Naive thymus-derived CD4-positive, alpha-beta T cell (primary cell): ENCODE data around the gene CASP10. TPM values are rescaled to one million over a fixed set of nuclear protein-coding genes. Genes with fewer than 3 reads are reported as not detected.

ENCODE experiments used
- ATAC-seq: fragments of 150-1000 bp; cut with Tn5 transposase; 2 replicates; pipeline ENCODE4 v1.10.0; 2021; ENCODE audit warnings: mild to moderate bottlenecking, moderate library complexity
- CTCF ChIA-PET: fragments of 350-600 bp; sonication (Branson Sonifier 250); formaldehyde crosslinking; loops from one replicate; lab custom pipeline; 2021; ENCODE audit warnings: antibody characterized with exemption; lab: Charles Lee
- POLR2A ChIA-PET: fragments of 350-600 bp; sonication (Branson Sonifier 250); formaldehyde crosslinking; loops from one replicate; lab custom pipeline; 2021; ENCODE audit warnings: antibody characterized with exemption, inconsistent platforms; lab: Charles Lee
- DNase-seq, 9 donors: peaks; one replicate each; pipeline versions ENCODE4 v3.0.0 to v3.0.0-alpha.2; 2020 to 2022; ENCODE audit warnings: mixed read lengths in 1 of 9
- H3K27ac ChIP-seq: one replicate; pipeline ENCODE4 v1.7.0; 2013; ENCODE audit warnings: mild to moderate bottlenecking, low read depth, low read length, moderate library complexity
- H3K27me3 ChIP-seq, 2 donors: one replicate each; pipeline ENCODE4 v1.7.0; 2013; ENCODE audit warnings: low read length in 2 of 2, mild to moderate bottlenecking in 2 of 2, moderate library complexity in 2 of 2; ENCODE audit not compliant: control insufficient read depth in 2 of 2, insufficient read depth in 2 of 2
- H3K36me3 ChIP-seq, 3 experiments: 1 replicate in 2 of 3; 2 replicates in 1 of 3; pipeline ENCODE4 v1.7.0; 2013; ENCODE audit warnings: low read length in 3 of 3, mild to moderate bottlenecking in 3 of 3, moderate library complexity in 1 of 3; ENCODE audit not compliant: insufficient read depth in 3 of 3, control insufficient read depth in 2 of 3
- H3K4me1 ChIP-seq, 2 donors: one replicate each; pipeline ENCODE4 v1.7.0; 2013; ENCODE audit warnings: low read length in 2 of 2, mild to moderate bottlenecking in 2 of 2, moderate library complexity in 1 of 2; ENCODE audit not compliant: control insufficient read depth in 2 of 2, insufficient read depth in 2 of 2
- H3K4me3 ChIP-seq: 2 replicates; pipeline ENCODE4 v1.7.0; 2013; ENCODE audit warnings: mild to moderate bottlenecking, low read length
- H3K9me3 ChIP-seq, 3 experiments: 1 replicate in 2 of 3; 2 replicates in 1 of 3; pipeline ENCODE4 v1.7.0; 2013; ENCODE audit warnings: low read length in 3 of 3; ENCODE audit not compliant: control insufficient read depth in 2 of 3
- H3K27ac Mint-ChIP-seq, 9 donors: one replicate each; pipeline ENCODE4 v1.8.0; 2020 to 2022; ENCODE audit warnings: mixed read lengths in 9 of 9, mild to moderate bottlenecking in 8 of 9, moderate library complexity in 5 of 9, inconsistent platforms in 2 of 9
- H3K27me3 Mint-ChIP-seq, 5 donors: one replicate each; pipeline ENCODE4 v1.8.0; 2021 to 2022; ENCODE audit warnings: mixed read lengths in 5 of 5, mild to moderate bottlenecking in 1 of 5
- H3K36me3 Mint-ChIP-seq, 5 donors: one replicate each; pipeline ENCODE4 v1.8.0; 2020 to 2022; ENCODE audit warnings: mixed read lengths in 5 of 5, mild to moderate bottlenecking in 3 of 5, inconsistent platforms in 1 of 5
- H3K4me1 Mint-ChIP-seq, 7 donors: one replicate each; pipeline ENCODE4 v1.8.0; 2020 to 2022; ENCODE audit warnings: mixed read lengths in 7 of 7, mild to moderate bottlenecking in 3 of 7, inconsistent platforms in 1 of 7
- H3K4me3 Mint-ChIP-seq, 10 donors: one replicate each; pipeline ENCODE4 v1.8.0; 2020 to 2022; ENCODE audit warnings: mild to moderate bottlenecking in 10 of 10, mixed read lengths in 10 of 10, moderate library complexity in 6 of 10, inconsistent platforms in 2 of 10
- H3K9me3 Mint-ChIP-seq, 11 donors: one replicate each; pipeline ENCODE4 v1.8.0; 2020 to 2022; ENCODE audit warnings: mixed read lengths in 11 of 11, mild to moderate bottlenecking in 4 of 11, inconsistent platforms in 1 of 11, moderate library complexity in 1 of 11
- intact Hi-C, 2 donors: fragments of 100-400 bp; cut with micrococcal nuclease; formaldehyde crosslinking; loops; one replicate each; pipeline ENCODE4 v1.15.1; 2023
- polyA plus RNA-seq, 2 donors: library from polyadenylated mRNA; unstranded; fragments of 300-500 nt; fragmentation: Illumina TruSeq; gene quantifications; one replicate each; pipeline ENCODE4 v1.2.3, GENCODE V29; 2021
- total RNA-seq, 6 experiments: library from RNA in 5 of 6; stranded (reverse) in 5 of 6; gene quantifications; 1 replicate in 5 of 6; 2 replicates in 1 of 6; pipeline ENCODE4 v1.2.3 and lab custom pipeline; 2021 to 2026

The CASP10 gene
- total and polyA plus RNA-seq, 7 experiments from 2014 or later: 15.9 to 49.8 (median 40.8) TPM

DNA sequence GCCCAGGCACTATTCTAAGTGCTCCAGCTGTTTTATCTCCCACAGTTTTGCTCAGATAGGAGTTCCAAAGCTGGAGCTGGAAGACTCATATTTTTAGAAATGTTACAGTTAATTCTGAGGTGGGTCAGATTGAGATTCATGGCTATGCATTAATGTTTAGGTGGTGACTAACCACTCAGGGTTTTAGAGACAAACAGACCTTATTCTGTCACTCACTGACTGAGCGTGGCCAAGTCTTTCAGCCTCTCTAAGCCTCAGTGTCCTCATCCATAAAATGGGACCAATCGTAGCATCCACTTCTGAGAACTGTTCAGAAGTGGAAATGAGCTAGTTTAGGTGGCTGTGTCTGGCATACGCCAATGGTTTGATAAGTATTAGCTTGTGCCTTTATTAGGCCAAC is 73.1 kb downstream of the CASP10 start:
- intact Hi-C loops: loop anchor here (5.0 to 10.0 kb wide), 3 partner anchors 1009 to 1381 kb away; partner anchors contain the start of genes FAM117B (in 1 of the 2) and NOP58 (in 1 of the 2)
- Histone ChIP-seq H3K4me1 (peaks cover 74 to 80% of the 10 kb centered on the region in 2 donors), H3K27me3 (no peaks in the 10 kb centered on the region), H3K27ac (peak overlapping the region; percentile 91), H3K4me3 (no peak overlapping the region), H3K36me3 (no peaks in the 10 kb centered on the region), H3K9me3 (no peaks in the 10 kb centered on the region)
- Mint-ChIP-seq H3K9me3 (peaks cover 0 to 8% (median 0%) of the 10 kb centered on the region in 11 donors), H3K27me3 (no peaks in the 10 kb centered on the region), H3K27ac (peak overlapping the region; percentile 95 to 99 (median 98)), H3K4me3 (peak overlapping the region in 4 of 10 donors; percentile 49 to 100 (median 97)), H3K36me3 (peaks cover under 1 to 36% (median 5%) of the 10 kb centered on the region in 5 donors), H3K4me1 (peaks cover 55 to 91% (median 78%) of the 10 kb centered on the region in 7 donors)
- DNase-seq (no peak), ATAC-seq (no peak)
- ChIA-PET CTCF (interaction anchor here (0.6 to 4.7 kb wide), 5 partner anchors 19 to 289 kb away, joined by 3 to 22 read pairs (median 4); partner anchors contain the start of gene CASP10), POLR2A (interaction anchor here (0.6 to 2.5 kb wide), 6 partner anchors 9 to 775 kb away, joined by 3 to 18 read pairs (median 7); partner anchors contain the start of gene CFLAR)

DNA sequence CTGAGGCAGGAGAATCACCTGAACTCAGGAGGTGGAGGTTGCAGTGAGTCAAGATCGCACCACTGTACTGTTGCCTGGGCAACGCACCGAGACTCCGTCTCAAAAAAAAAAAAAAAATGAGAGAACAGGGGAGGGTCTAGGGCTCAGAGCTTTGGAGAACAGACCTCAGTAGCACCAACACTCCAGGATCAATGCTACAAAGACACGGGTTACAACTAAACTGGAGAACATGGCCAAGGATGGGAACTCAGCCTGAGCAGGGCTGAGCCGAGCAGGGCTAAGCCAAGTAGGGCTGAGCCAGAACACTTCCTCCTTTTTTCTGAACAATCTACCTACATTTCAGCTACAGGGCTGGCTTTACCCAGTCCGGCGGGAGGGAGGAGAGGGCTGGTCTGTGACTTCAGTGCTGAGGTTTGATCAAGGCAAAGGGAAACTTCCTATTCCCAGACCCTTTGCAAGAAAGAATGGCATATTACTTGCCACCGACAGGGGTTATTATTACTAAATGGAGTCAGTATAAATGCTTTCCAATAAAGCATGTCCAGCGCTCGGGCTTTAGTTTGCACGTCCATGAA is 74.5 kb downstream of the CASP10 start:
- peaks cover 0 to 36% (median 5%) of the 10 kb centered on the region in 5 donors for H3K36me3 Mint-ChIP-seq
- peaks cover 0 to 8% (median 0%) of the 10 kb centered on the region in 11 donors for H3K9me3 Mint-ChIP-seq
- POLR2A ChIA-PET: interaction anchor here (0.6 to 2.5 kb wide), 10 partner anchors 10 to 393 kb away, joined by 3 to 18 read pairs (median 4); partner anchors contain the start of genes CASP10, CLK1, NIF3L1 and PPIL3
- H3K27me3 Mint-ChIP-seq: no peaks in the 10 kb centered on the region
- CTCF ChIA-PET: interaction anchor here (0.6 to 8.9 kb wide), 4 partner anchors 20 to 73 kb away, joined by 3 to 64 read pairs (median 6); no protein-coding TSS in a partner anchor
- peaks cover 46 to 91% (median 77%) of the 10 kb centered on the region in 7 donors for H3K4me1 Mint-ChIP-seq
- peak overlapping the region; percentile 85 to 100 (median 94) for H3K4me3 Mint-ChIP-seq
- ATAC-seq: peak; percentile 40
- Histone ChIP-seq H3K4me1 (peaks cover 69 to 70% of the 10 kb centered on the region in 2 donors), H3K27ac (peak overlapping the region; percentile 91), H3K4me3 (peak overlapping the region; percentile 80), H3K36me3 (no peaks in the 10 kb centered on the region), H3K9me3 (no peaks in the 10 kb centered on the region), H3K27me3 (no peaks in the 10 kb centered on the region)
- H3K27ac Mint-ChIP-seq: peak overlapping the region; percentile 95 to 99 (median 98)
- DNase-seq: peak; percentile 43 to 77 (median 65)
- intact Hi-C loops: loop anchor here (1.0 to 10.0 kb wide), 4 partner anchors 524 to 1380 kb away; partner anchors contain the start of genes FAM117B (in 1 of the 2) and NOP58 (in 1 of the 2)

DNA sequence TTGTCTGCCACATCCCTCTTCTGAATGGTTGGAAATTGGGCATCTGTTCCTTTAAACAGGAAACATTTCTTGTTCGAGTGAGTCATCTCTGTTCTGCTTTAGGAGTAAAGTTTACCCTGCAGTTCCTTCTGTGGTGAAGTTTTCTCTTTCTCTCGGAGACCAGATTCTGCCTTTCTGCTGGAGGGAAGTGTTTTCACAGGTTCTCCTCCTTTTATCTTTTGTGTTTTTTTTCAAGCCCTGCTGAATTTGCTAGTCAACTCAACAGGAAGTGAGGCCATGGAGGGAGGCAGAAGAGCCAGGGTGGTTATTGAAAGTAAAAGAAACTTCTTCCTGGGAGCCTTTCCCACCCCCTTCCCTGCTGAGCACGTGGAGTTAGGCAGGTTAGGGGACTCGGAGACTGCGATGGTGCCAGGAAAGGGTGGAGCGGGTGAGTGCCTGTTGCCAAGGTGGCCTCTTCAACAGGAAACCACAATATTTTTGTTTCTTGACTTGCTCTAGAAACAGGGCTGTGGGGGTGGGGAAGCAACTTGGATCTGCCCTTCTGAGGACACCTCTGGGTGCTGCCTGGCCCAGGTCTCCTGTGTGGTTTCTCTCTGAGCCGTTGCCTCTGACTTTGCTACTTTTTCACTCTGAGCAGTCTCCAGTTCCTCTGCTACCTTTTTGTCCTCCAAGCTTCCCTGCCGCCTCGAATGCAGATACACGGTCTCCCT is 75.2 kb downstream of the CASP10 start:
- ATAC-seq (peak; percentile 84), DNase-seq (peak; percentile 72 to 99 (median 98))
- Histone ChIP-seq H3K27me3 (no peaks in the 10 kb centered on the region), H3K4me1 (peaks cover 63 to 71% of the 10 kb centered on the region in 2 donors), H3K36me3 (no peaks in the 10 kb centered on the region), H3K9me3 (no peaks in the 10 kb centered on the region), H3K27ac (peak overlapping the region; percentile 91), H3K4me3 (peak overlapping the region; percentile 80)
- intact Hi-C loops: loop anchor here (1.0 to 10.0 kb wide), 17 partner anchors 17 to 1379 kb away; partner anchors contain the start of genes CASP10 (in 2 of the 2), CLK1 (in 2 of the 2), NIF3L1 (in 2 of the 2) and NOP58 (in 2 of the 2)
- H3K27ac Mint-ChIP-seq: peak overlapping the region; percentile 95 to 99 (median 98)
- H3K9me3 Mint-ChIP-seq: peaks cover 0 to 4% (median 0%) of the 10 kb centered on the region in 11 donors
- ChIA-PET POLR2A (interaction anchor here (0.6 to 8.1 kb wide), 13 partner anchors 10 to 1165 kb away, joined by 3 to 77 read pairs (median 5); partner anchors contain the start of genes CLK1, NIF3L1, PPIL3 and STRADB), CTCF (interaction anchor here (0.6 to 8.9 kb wide), 4 partner anchors 21 to 72 kb away, joined by 3 to 64 read pairs (median 6); no protein-coding TSS in a partner anchor)
- H3K36me3 Mint-ChIP-seq: peaks cover 0 to 37% (median 5%) of the 10 kb centered on the region in 5 donors
- peaks cover 44 to 91% (median 75%) of the 10 kb centered on the region in 7 donors for H3K4me1 Mint-ChIP-seq
- no peaks in the 10 kb centered on the region for H3K27me3 Mint-ChIP-seq
- peak overlapping the region; percentile 85 to 100 (median 94) for H3K4me3 Mint-ChIP-seq

DNA sequence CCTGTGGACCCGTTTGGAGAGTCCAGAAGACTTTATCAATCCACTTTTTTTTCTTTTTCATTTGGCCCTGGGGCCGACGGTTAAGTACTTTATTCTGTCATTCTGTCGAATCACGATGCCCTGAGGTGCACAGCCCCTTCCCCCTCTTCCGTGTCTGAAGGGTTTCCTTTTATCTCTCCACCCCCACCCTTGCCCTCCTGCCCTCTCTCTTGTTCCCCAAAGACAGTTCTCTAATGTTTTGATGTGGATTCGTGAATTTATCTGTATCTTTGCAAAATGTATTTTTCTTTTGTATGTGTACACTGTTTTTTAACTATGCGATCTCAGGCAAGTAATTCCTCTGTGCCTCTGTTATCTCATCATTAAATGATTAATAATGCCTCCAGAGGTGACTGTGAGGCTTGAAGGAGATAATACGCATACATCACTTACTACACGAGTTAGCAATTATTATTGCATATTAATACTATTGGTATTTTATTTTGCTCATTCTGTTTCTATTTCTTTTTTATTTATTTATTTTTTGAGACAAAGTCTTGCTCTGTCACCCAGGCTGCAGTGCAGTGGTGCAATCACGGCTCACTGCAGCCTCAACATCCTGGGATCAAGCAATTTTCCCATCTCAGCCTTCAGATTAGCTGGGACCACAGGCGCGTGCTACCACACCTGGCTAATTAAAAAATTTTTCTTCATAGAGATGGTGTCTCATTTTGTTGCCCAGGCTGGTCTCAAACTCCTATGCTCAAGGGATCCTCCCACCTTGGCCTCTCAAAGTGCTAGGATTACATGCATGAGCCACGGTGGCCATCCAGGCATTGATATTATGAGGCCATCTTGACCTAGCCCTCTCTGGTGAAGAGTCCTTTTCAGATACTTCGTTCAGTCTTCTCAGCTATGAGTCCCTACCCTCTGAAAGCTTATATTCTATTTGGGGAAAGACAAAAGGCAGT is 76.0 kb downstream of the CASP10 start:
- CTCF ChIA-PET: interaction anchor here (0.6 to 8.9 kb wide), 5 partner anchors 22 to 422 kb away, joined by 3 to 64 read pairs (median 12); partner anchors contain the start of gene CASP10
- H3K4me3 ChIP-seq: peak overlapping the region; percentile 80
- Mint-ChIP-seq H3K36me3 (peaks cover 0 to 34% (median 5%) of the 10 kb centered on the region in 5 donors), H3K27ac (peak overlapping the region; percentile 95 to 99 (median 98)), H3K9me3 (peaks cover 0 to 4% (median 0%) of the 10 kb centered on the region in 11 donors), H3K27me3 (no peaks in the 10 kb centered on the region), H3K4me3 (peak overlapping the region; percentile 85 to 100 (median 94)), H3K4me1 (peaks cover 49 to 91% (median 80%) of the 10 kb centered on the region in 7 donors)
- H3K4me1 ChIP-seq: peaks cover 56 to 71% of the 10 kb centered on the region in 2 donors
- no peaks in the 10 kb centered on the region for H3K27me3 ChIP-seq
- peak overlapping the region; percentile 91 for H3K27ac ChIP-seq
- intact Hi-C loops: loop anchor here (1.0 to 10.0 kb wide), 17 partner anchors 16 to 1378 kb away; partner anchors contain the start of genes CASP10 (in 2 of the 2), CLK1 (in 2 of the 2), NIF3L1 (in 2 of the 2) and NOP58 (in 2 of the 2)
- POLR2A ChIA-PET: interaction anchor here (0.6 to 8.1 kb wide), 17 partner anchors 8 to 1164 kb away, joined by 3 to 77 read pairs (median 5); partner anchors contain the start of genes CASP10, CLK1, STRADB and TRAK2
- peaks cover 0 to 4% (median 0%) of the 10 kb centered on the region in 3 experiments for H3K36me3 ChIP-seq
- DNase-seq (no peak), ATAC-seq (no peak)
- H3K9me3 ChIP-seq: no peaks in the 10 kb centered on the region

DNA sequence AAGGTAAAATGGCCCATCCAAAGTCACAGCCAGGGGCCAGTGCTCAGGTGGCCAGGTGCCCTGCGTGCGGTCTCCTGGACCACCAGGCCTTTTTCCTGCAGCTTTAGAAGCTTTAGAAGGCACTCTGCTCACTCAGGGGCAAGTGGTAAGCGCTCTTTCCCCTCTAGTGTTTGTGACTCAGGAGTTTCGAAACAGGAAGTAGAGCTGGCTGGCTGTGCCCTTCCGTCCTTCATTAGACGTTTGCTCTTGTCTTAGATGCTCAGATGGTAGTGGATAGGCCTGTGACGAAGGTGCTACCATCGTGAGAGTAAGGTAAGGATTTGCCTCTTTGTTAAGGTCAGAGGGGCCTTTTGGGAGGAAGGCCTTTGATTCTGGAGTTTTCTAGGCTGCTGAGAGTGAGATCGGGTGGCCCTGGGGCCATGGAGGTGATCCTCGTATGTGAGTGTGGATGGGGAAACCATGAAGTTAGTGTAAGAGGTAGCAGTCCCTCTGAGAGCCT is 77.4 kb downstream of the CASP10 start, which contains the start of gene CASP8:
Gene CASP8 (plus strand): TSS at position 235 of the 499 bp plus-strand sequence. CDS start 5,951 bp downstream, outside the sequence.
- peak; percentile 39 for ATAC-seq
- H3K27ac Mint-ChIP-seq: peak within 1 kb of the TSS; percentile 95 to 100 (median 98)

More for the DNA sequence above, 77.4 kb downstream of the CASP10 start, which contains the start of gene CASP8:
- intact Hi-C loops: loop anchor here (1.0 to 2.0 kb wide), 6 partner anchors 8 to 772 kb away; partner anchors contain the start of genes BZW1 (in 1 of the 2), FZD7 (in 1 of the 2) and TMEM237 (in 1 of the 2)
- Mint-ChIP-seq H3K4me3 (peak within 1 kb of the TSS; percentile 94 to 100 (median 99)), H3K27me3 (no peaks in the 10 kb centered on the region), H3K9me3 (peaks cover 0 to 4% (median 0%) of the 10 kb centered on the region in 11 donors), H3K4me1 (peaks cover 54 to 91% (median 77%) of the 10 kb centered on the region in 7 donors), H3K36me3 (peaks cover under 1 to 25% (median 5%) of the 10 kb centered on the region in 5 donors)
- DNase-seq: peak; percentile 33 to 73 (median 68)
- peaks cover 56 to 71% of the 10 kb centered on the region in 2 donors for H3K4me1 ChIP-seq
- peak within 1 kb of the TSS; percentile 96 for H3K4me3 ChIP-seq
- POLR2A ChIA-PET: interaction anchor here (0.6 to 8.1 kb wide), 22 partner anchors 9 to 397 kb away, joined by 3 to 77 read pairs (median 4); partner anchors contain the start of genes CASP10, NIF3L1, PPIL3 and STRADB
- H3K27ac ChIP-seq: peak within 1 kb of the TSS; percentile 91
- peaks cover 0 to 5% (median 0%) of the 10 kb centered on the region in 3 experiments for H3K36me3 ChIP-seq
- H3K9me3 ChIP-seq: no peaks in the 10 kb centered on the region
- CTCF ChIA-PET: interaction anchor here (0.6 to 8.9 kb wide), 8 partner anchors 10 to 103 kb away, joined by 3 to 64 read pairs (median 8); partner anchors contain the start of gene CASP10
- no peaks in the 10 kb centered on the region for H3K27me3 ChIP-seq
